IPS DF 4.7 (cell line): ENCODE measurements around the gene LYPLA2.

Experiments used
- DNase-seq: peaks from one replicate; pipeline ENCODE4 v3.0.0-alpha.2; 2013; ENCODE audit warnings: low spot score; ENCODE audit errors: extremely low read depth

The LYPLA2 gene

GRCh38 chr1:23790696-23791515, at the start of gene LYPLA2:
Gene LYPLA2, plus strand, starts transcription at chr1:23791145. Its CDS starts 1,538 bp downstream, at chr1:23792683.
- no peak for DNase-seq

GRCh38 chr1:23741609-23742008, 49.3 kb upstream of the LYPLA2 start:
- DNase-seq: no peak

- DNase-seq: no peak
Observed at GRCh38 chr1:23742670-23743286, 48.2 kb upstream of the LYPLA2 start.

- no peak for DNase-seq
Observed at GRCh38 chr1:23743287-23744152, 47.4 kb upstream of the LYPLA2 start, which contains the start of gene ELOA. Gene ELOA, plus strand, starts transcription at chr1:23743471. Its CDS starts 33 bp downstream, at chr1:23743504.

- no peak for DNase-seq
Observed at GRCh38 chr1:23745515-23745914, 45.4 kb upstream of the LYPLA2 start.

- no peak for DNase-seq
Observed at GRCh38 chr1:23748016-23748415, 42.9 kb upstream of the LYPLA2 start.

- DNase-seq: no peak
Observed at GRCh38 chr1:23751050-23751814, 39.7 kb upstream of the LYPLA2 start.

- DNase-seq: no peak
Observed at GRCh38 chr1:23751815-23752200, 39.1 kb upstream of the LYPLA2 start.

GRCh38 chr1:23752909-23753308, 38.0 kb upstream of the LYPLA2 start:
- no peak for DNase-seq

- no peak for DNase-seq
Observed at GRCh38 chr1:23756676-23757075, 34.3 kb upstream of the LYPLA2 start.

GRCh38 chr1:23757812-23758211, 33.1 kb upstream of the LYPLA2 start:
- no peak for DNase-seq

GRCh38 chr1:23759277-23759676, 31.7 kb upstream of the LYPLA2 start:
- DNase-seq: no peak

- no peak for DNase-seq
Observed at GRCh38 chr1:23763041-23763577, 27.8 kb upstream of the LYPLA2 start.

GRCh38 chr1:23768733-23769132, 22.2 kb upstream of the LYPLA2 start:
- no peak for DNase-seq

GRCh38 chr1:23772049-23772853, 18.7 kb upstream of the LYPLA2 start:
- DNase-seq: no peak

- no peak for DNase-seq
Observed at GRCh38 chr1:23772854-23773242, 18.1 kb upstream of the LYPLA2 start.

- no peak for DNase-seq
Observed at GRCh38 chr1:23774174-23774880, 16.6 kb upstream of the LYPLA2 start.

GRCh38 chr1:23776217-23776616, 14.7 kb upstream of the LYPLA2 start:
- DNase-seq: no peak
